ENCODE measurements around the gene CDON. TPM values are rescaled to one million over a fixed set of nuclear protein-coding genes. Genes with fewer than 3 reads are reported as not detected.

The CDON gene
- total RNA-seq, 1 experiment from 2014 or later, result 17.2 TPM

DNA sequence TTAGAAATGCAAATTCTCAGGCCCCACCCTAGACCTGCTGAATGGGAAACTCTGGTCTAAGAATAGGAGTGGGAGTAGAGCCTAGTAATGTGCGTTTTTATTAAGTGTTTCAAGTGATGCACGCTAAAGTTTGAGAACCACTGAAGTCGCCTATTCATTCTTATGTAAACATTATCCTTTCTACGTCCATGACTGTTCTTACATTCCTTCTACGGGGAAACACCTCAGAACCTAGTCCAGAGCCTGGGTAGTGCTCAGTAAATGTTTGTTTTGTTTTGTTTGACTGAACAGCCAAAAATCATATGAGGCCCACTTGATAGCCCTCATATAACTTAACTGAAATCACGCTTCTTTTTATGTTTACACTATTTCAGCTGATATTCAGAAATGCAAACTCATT lies 87.0 kb downstream of the CDON start:
- no peaks in the 10 kb centered on the region for H3K23me2 ChIP-seq (ENCODE audit: insufficient read length, low read depth, low read length, poor library complexity, severe bottlenecking)
- H3K23ac ChIP-seq (ENCODE audit: insufficient read length, low read depth, low read length), result no peak overlapping the region
- H3K4ac ChIP-seq (ENCODE audit: low read depth, low read length), result no peak overlapping the region
- H3K9ac ChIP-seq (ENCODE audit: extremely low read depth, insufficient read length, low read length), result no peak overlapping the region
- no peaks in the 10 kb centered on the region for H3K9me3 ChIP-seq (ENCODE audit: control insufficient read depth, low read depth, low read length)
- no peak overlapping the region for H4K8ac ChIP-seq (replicated peaks; ENCODE audit: insufficient read length, low read depth, low read length)
- TF ChIP-seq, protein P1, sequence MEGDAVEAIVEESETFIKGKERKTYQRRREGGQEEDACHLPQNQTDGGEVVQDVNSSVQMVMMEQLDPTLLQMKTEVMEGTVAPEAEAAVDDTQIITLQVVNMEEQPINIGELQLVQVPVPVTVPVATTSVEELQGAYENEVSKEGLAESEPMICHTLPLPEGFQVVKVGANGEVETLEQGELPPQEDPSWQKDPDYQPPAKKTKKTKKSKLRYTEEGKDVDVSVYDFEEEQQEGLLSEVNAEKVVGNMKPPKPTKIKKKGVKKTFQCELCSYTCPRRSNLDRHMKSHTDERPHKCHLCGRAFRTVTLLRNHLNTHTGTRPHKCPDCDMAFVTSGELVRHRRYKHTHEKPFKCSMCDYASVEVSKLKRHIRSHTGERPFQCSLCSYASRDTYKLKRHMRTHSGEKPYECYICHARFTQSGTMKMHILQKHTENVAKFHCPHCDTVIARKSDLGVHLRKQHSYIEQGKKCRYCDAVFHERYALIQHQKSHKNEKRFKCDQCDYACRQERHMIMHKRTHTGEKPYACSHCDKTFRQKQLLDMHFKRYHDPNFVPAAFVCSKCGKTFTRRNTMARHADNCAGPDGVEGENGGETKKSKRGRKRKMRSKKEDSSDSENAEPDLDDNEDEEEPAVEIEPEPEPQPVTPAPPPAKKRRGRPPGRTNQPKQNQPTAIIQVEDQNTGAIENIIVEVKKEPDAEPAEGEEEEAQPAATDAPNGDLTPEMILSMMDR (conservative IDR thresholded peaks at IDR 0.05), result no peak
- H4K5ac ChIP-seq (ENCODE audit: insufficient read length, low read depth, low read length), result no peak overlapping the region
- H2BK5ac ChIP-seq (ENCODE audit: insufficient read length, low read length), result no peak overlapping the region
- no peak overlapping the region for H3K18ac ChIP-seq (ENCODE audit: insufficient read length, low read depth, low read length)
- H2BK120ac ChIP-seq (ENCODE audit: low read depth, low read length, poor library complexity, severe bottlenecking), result no peak overlapping the region
- no peaks in the 10 kb centered on the region for H3K27me3 ChIP-seq (ENCODE audit: insufficient read depth, low read length)
- H3K4me1 ChIP-seq (ENCODE audit: insufficient read depth, low read length), result peaks cover 4% of the 10 kb centered on the region; the same call in 1 of the 2 replicates
- H2BK15ac ChIP-seq (ENCODE audit: low read depth, low read length), result no peak overlapping the region
- no CpG with 5 or more reads among the region's 6 CpGs for WGBS (ENCODE audit: extremely low coverage, insufficient read length, low lambda C conversion rate)
- no peak overlapping the region for H3K14ac ChIP-seq (ENCODE audit: insufficient read depth, low read length)
- H3K4me2 ChIP-seq (ENCODE audit: insufficient read depth, insufficient read length, low read length), result no peak overlapping the region
- H3K79me1 ChIP-seq (ENCODE audit: insufficient read depth, low read depth, low read length, poor library complexity, severe bottlenecking), result no peaks in the 10 kb centered on the region
- H3K79me2 ChIP-seq (ENCODE audit: insufficient read depth, low read length), result no peaks in the 10 kb centered on the region
- no peak overlapping the region for H2BK20ac ChIP-seq (ENCODE audit: low read depth, low read length, poor library complexity, severe bottlenecking)
- no peaks in the 10 kb centered on the region for H3K9me3 Mint-ChIP-seq
- no peak for DNase-seq
- peaks cover 14 to 21% of the 10 kb centered on the region in 2 experiments for H3K4me1 Mint-ChIP-seq
- H3K27ac ChIP-seq (ENCODE audit: insufficient read length, low read depth, low read length), result no peak overlapping the region
- H3K27me3 Mint-ChIP-seq (ENCODE audit: low read depth), result no peaks in the 10 kb centered on the region
- no peak overlapping the region for H4K91ac ChIP-seq (ENCODE audit: insufficient read length, low read depth, low read length)
- H3K36me3 Mint-ChIP-seq (ENCODE audit: insufficient read depth in 1 of 3, low read depth in 3 of 3), result no peaks in the 10 kb centered on the region
- H2BK12ac ChIP-seq (ENCODE audit: insufficient read length, low read depth, low read length), result no peak overlapping the region
- no peaks in the 10 kb centered on the region for H4K20me1 ChIP-seq (ENCODE audit: control insufficient read depth, insufficient read depth, insufficient read length)
- no peak overlapping the region for H2AK5ac ChIP-seq (ENCODE audit: insufficient read length, low read length)
- H2AFZ ChIP-seq (ENCODE audit: low read length), result no peak overlapping the region
- H3K56ac ChIP-seq (ENCODE audit: insufficient read length, low read depth, low read length), result no peak overlapping the region
- no peak overlapping the region for H3K27ac Mint-ChIP-seq
- no peak overlapping the region for H3T11ph ChIP-seq (ENCODE audit: low read length)
- H3K4me3 Mint-ChIP-seq, result no peak overlapping the region

Data from H9 (cell line).